Heart left ventricle (tissue), 16 donors: ENCODE results near the gene MAML3. TPM values are rescaled to one million over a fixed set of nuclear protein-coding genes. Genes with fewer than 3 reads are reported as not detected.
A peak's percentile ranks its signal among the peaks of the same experiment; 100 is the strongest.

Experiments
- ATAC-seq, 4 donors: fragments of 200-7000 bp; cut with Tn5 transposase; one replicate each; pipeline ENCODE4 v1.9.1; 2020 to 2022; ENCODE audit warnings: moderate library complexity in 4 of 4, mild to moderate bottlenecking in 3 of 4, moderate number of reproducible peaks in 1 of 4
- DNase-seq, 5 donors: peaks; one replicate each; pipeline ENCODE4 v3.0.0-alpha.2; 2020
- H3K27ac ChIP-seq, 12 donors: fragments of 200-600 bp; sonication (generic) in 4 of 12; one replicate each; pipeline versions ENCODE4 v1.5.0 to v1.8.0; 2016 to 2022; ENCODE audit warnings: mild to moderate bottlenecking in 2 of 12
- H3K27me3 ChIP-seq, 9 donors: fragments of 200-600 bp; sonication (generic) in 2 of 9; one replicate each; pipeline versions ENCODE4 v1.5.1 to v1.8.0; 2016 to 2022; ENCODE audit warnings: mild to moderate bottlenecking in 3 of 9
- H3K36me3 ChIP-seq, 9 donors: fragments of 200-600 bp; sonication (generic) in 2 of 9; one replicate each; pipeline versions ENCODE4 v1.5.0 to v1.8.0; 2018 to 2022; ENCODE audit warnings: mild to moderate bottlenecking in 2 of 9
- H3K4me1 ChIP-seq, 12 donors: fragments of 200-600 bp; sonication (generic) in 4 of 12; one replicate each; pipeline versions ENCODE4 v1.5.0 to v1.8.0; 2016 to 2022; ENCODE audit warnings: mild to moderate bottlenecking in 3 of 12
- H3K4me3 ChIP-seq, 12 donors: fragments of 200-600 bp; sonication (generic) in 4 of 12; one replicate each; pipeline versions ENCODE4 v1.5.0 to v1.8.0; 2017 to 2022; ENCODE audit warnings: mild to moderate bottlenecking in 9 of 12, moderate library complexity in 4 of 12
- H3K9me3 ChIP-seq, 12 donors: fragments of 200-600 bp; sonication (generic) in 4 of 12; one replicate each; pipeline versions ENCODE4 v1.5.0 to v1.8.0; 2016 to 2022; ENCODE audit warnings: mild to moderate bottlenecking in 1 of 12
- CTCF ChIP-seq, 12 donors: fragments of 200-600 bp; sonication (generic) in 4 of 12; IDR thresholded peaks; one replicate each; pipeline versions ENCODE4 v1.5.0 to v1.8.0; 2018 to 2022; ENCODE audit warnings: antibody characterized with exemption in 12 of 12, mild to moderate bottlenecking in 5 of 12
- POLR2A ChIP-seq, 2 donors: fragments of 450-650 bp; IDR thresholded peaks; one replicate each; pipeline ENCODE4 v1.6.1; 2017; ENCODE audit warnings: antibody characterized with exemption in 2 of 2, mild to moderate bottlenecking in 2 of 2, moderate library complexity in 2 of 2
- WGBS, 4 donors: extraction: QIAGEN DNeasy Blood & Tissue Kit in 2 of 4; methylation state at CpG; one replicate each; pipeline versions ENCODE4 v1.1.5 to v1.1.7; 2013 to 2018; 5-methylcytosine and 5-hydroxymethylcytosine counted together
- intact Hi-C, 10 donors: fragments of 100-400 bp; cut with DNase I; formaldehyde crosslinking; loops; one replicate each; pipeline versions ENCODE4 v1.11.1 to v1.14.2; 2022
- polyA plus RNA-seq, 2 donors: library from polyadenylated mRNA; stranded (reverse); fragments of 200-250 nt; gene quantifications; one replicate each; pipeline ENCODE4 v1.2.3, GENCODE V29; 2013
- total RNA-seq, 9 donors: library from RNA; depleted of rRNA in 2 of 9; stranded (reverse); fragments of >200 nt in 2 of 9; fragmentation: NEBNext Ultra II Directional in 3 of 9; extraction: Animal tissue kit (Norgen Biotek cat#: 25700) in 3 of 9; gene quantifications; one replicate each; pipeline versions ENCODE4 v1.1.0 to v1.2.4, GENCODE V29; 2016 to 2023
- donor health status: ischemic (EF 13 %, LVEDD 7.1; RV severe dilation, severe dysfunction).
- donor health status: healthy with polysubstance abuse.
- donor health status: DM: no; HTN: yes; CAD: no.
- donor health status: DM: no; HTN: no; CAD: no.
- donor health status: ischemic (EF 25% LVEDD 6.9; RV normal size, moderate dysfunction).
- donor health status: ischemic (EF 25% LVEDD 5.7; RV mildly dilated, moderate dysfunction).
- donor health status: healthy.
- donor health status: DM: yes; HTN: yes; CAD: no.
- donor health status: ischemic (EF 35%, LVEDD 5.7; RV mildly dilated, moderate dysfunction).
- donor health status: nonischemic (EF 11% LVEDD 7.7; RV severe dilation, severe dysfunction).
- donor health status: DM: yes; HTN: yes; CAD: no.
- donor health status: PGD.
- donor health status: ischemic (EF 29% LVEDD 5.4; RV normal size, mild dysfunction).
- donor health status: nonischemic (EF 23%, LVEDD 6.1; RV moderate dilation, normal function).

The MAML3 gene
- total and polyA plus RNA-seq, 11 donors = 0.76 to 5.9 (median 2.4) TPM

- intact Hi-C loops = no loop called here
- ATAC-seq (no peak), DNase-seq (no peak)
- 85 to 89% (median 88%) methylated on average over 4 of the region's 4 CpGs for WGBS, 4 donors
- Histone ChIP-seq H3K4me1 (peaks cover 0 to 27% (median 0%) of the 10 kb centered on the region in 12 donors), H3K9me3 (no peaks in the 10 kb centered on the region), H3K36me3 (no peaks in the 10 kb centered on the region), H3K27me3 (no peaks in the 10 kb centered on the region), H3K27ac (no peak overlapping the region), H3K4me3 (no peak overlapping the region)
- TF ChIP-seq CTCF (IDR thresholded peaks at IDR 0.05) (no peak), POLR2A (IDR thresholded peaks at IDR 0.05) (no peak)
Measured at GRCh38 chr4:140118931-140119640, 34.9 kb downstream of the MAML3 start.

- no peaks in the 10 kb centered on the region for H3K9me3 ChIP-seq
- H3K36me3 ChIP-seq = no peaks in the 10 kb centered on the region
- intact Hi-C loops = no loop called here
- H3K27ac ChIP-seq = no peak overlapping the region
- no peak for DNase-seq
- no peak overlapping the region for H3K4me3 ChIP-seq
- H3K4me1 ChIP-seq = peaks cover 0 to 27% (median 0%) of the 10 kb centered on the region in 12 donors
- no peak for ATAC-seq
- TF ChIP-seq POLR2A (IDR thresholded peaks at IDR 0.05) (no peak), CTCF (IDR thresholded peaks at IDR 0.05) (no peak)
- H3K27me3 ChIP-seq = no peaks in the 10 kb centered on the region
- WGBS, 4 donors = 95 to 98% (median 96%) methylated on average over 5 of the region's 5 CpGs
Measured at GRCh38 chr4:140117947-140118346, 36.0 kb downstream of the MAML3 start.

- 84 to 90% (median 86%) methylated on average over 4 of the region's 4 CpGs for WGBS, 4 donors
- Histone ChIP-seq H3K27me3 (no peaks in the 10 kb centered on the region), H3K4me3 (no peak overlapping the region), H3K4me1 (peaks cover 0 to 27% (median 0%) of the 10 kb centered on the region in 12 donors), H3K9me3 (no peaks in the 10 kb centered on the region), H3K36me3 (no peaks in the 10 kb centered on the region), H3K27ac (peak overlapping the region in 1 of 12 donors; percentile 9)
- no peak for TF ChIP-seq CTCF (IDR thresholded peaks at IDR 0.05)
- TF ChIP-seq POLR2A (IDR thresholded peaks at IDR 0.05) = no peak
- intact Hi-C loops = no loop called here
- ATAC-seq = no peak
- no peak for DNase-seq
Measured at GRCh38 chr4:140116442-140117104, 37.4 kb downstream of the MAML3 start.

- H3K27ac ChIP-seq = no peak overlapping the region
- no peak overlapping the region for H3K4me3 ChIP-seq
- intact Hi-C loops = no loop called here
- H3K4me1 ChIP-seq = peaks cover 0 to 27% (median 0%) of the 10 kb centered on the region in 12 donors
- DNase-seq (no peak), ATAC-seq (no peak)
- no peaks in the 10 kb centered on the region for H3K9me3 ChIP-seq
- no peaks in the 10 kb centered on the region for H3K36me3 ChIP-seq
- no peak for TF ChIP-seq POLR2A (IDR thresholded peaks at IDR 0.05)
- H3K27me3 ChIP-seq = no peaks in the 10 kb centered on the region
Measured at GRCh38 chr4:140115140-140115539, 38.8 kb downstream of the MAML3 start.
